Loucy (cell line): Measurements from ENCODE around the gene SIGLEC15.

Experiments
- H2AFZ ChIP-seq: fragments of 200-600 bp; sonication (generic); 2 replicates; pipeline ENCODE4 v1.6.0; 2016; ENCODE audit warnings: antibody characterized with exemption, mild to moderate bottlenecking, low read length, moderate library complexity
- H3F3A ChIP-seq: fragments of 200-600 bp; 2 replicates; pipeline ENCODE4 v1.6.0; 2016; ENCODE audit warnings: antibody characterized with exemption, low read depth, mild to moderate bottlenecking
- H3K27me3 ChIP-seq: fragments of 200-600 bp; sonication (generic); 2 replicates; pipeline ENCODE4 v1.6.1; 2014; ENCODE audit warnings: low read length, mild to moderate bottlenecking; ENCODE audit not compliant: insufficient read depth, poor library complexity, severe bottlenecking
- H3K36me3 ChIP-seq: fragments of 200-600 bp; sonication (generic); 2 replicates; pipeline ENCODE4 v1.6.1; 2016; ENCODE audit warnings: low read length; ENCODE audit not compliant: insufficient read depth
- H3K4me1 ChIP-seq: fragments of 200-600 bp; sonication (generic); 2 replicates; pipeline ENCODE4 v1.5.1; 2014; ENCODE audit warnings: low read length, mild to moderate bottlenecking; ENCODE audit not compliant: insufficient read depth, poor library complexity, severe bottlenecking
- H3K4me2 ChIP-seq: fragments of 200-600 bp; sonication (generic); 2 replicates; pipeline ENCODE4 v1.6.0; 2014; ENCODE audit warnings: antibody characterized with exemption, low read length, low read depth, mild to moderate bottlenecking; ENCODE audit not compliant: poor library complexity, severe bottlenecking
- H3K4me3 ChIP-seq: fragments of 200-600 bp; sonication (generic); 2 replicates; pipeline ENCODE4 v1.5.1; 2014; ENCODE audit warnings: low read length, mild to moderate bottlenecking, mixed read lengths; ENCODE audit not compliant: poor library complexity, severe bottlenecking
- H3K79me2 ChIP-seq: fragments of 200-600 bp; sonication (generic); 2 replicates; pipeline ENCODE4 v1.6.1; 2014; ENCODE audit warnings: low read length; ENCODE audit not compliant: insufficient read depth
- H3K9ac ChIP-seq: fragments of 200-600 bp; sonication (generic); 2 replicates; pipeline ENCODE4 v1.6.0; 2014; ENCODE audit warnings: mild to moderate bottlenecking, low read depth, low read length, moderate library complexity; ENCODE audit not compliant: poor library complexity, severe bottlenecking
- H3K9me2 ChIP-seq: fragments of 200-600 bp; sonication (generic); replicated peaks from 2 replicates; pipeline ENCODE4 v1.6.1; 2016; ENCODE audit warnings: low read depth, low read length, mixed read lengths
- H3K9me3 ChIP-seq: fragments of 200-600 bp; sonication (generic); 2 replicates; pipeline ENCODE4 v1.6.1; 2014; ENCODE audit warnings: mild to moderate bottlenecking, antibody characterized with exemption, low read length, low read depth; ENCODE audit not compliant: insufficient read depth
- H4K20me1 ChIP-seq: fragments of 200-600 bp; sonication (generic); 2 replicates; pipeline ENCODE4 v1.6.0; 2014; ENCODE audit warnings: antibody characterized with exemption, low read length, mild to moderate bottlenecking; ENCODE audit not compliant: insufficient read depth, poor library complexity, severe bottlenecking
- EZH2phosphoT487 ChIP-seq: fragments of 200-600 bp; IDR thresholded peaks from 2 replicates; pipeline ENCODE4 v1.6.1; 2018; ENCODE audit warnings: antibody characterized with exemption, mild to moderate bottlenecking, moderate library complexity, borderline replicate concordance
- TF ChIP-seq, protein P1 (sequence below): fragments of 200-600 bp; sonication (generic); conservative IDR thresholded peaks from 2 replicates; pipeline ENCODE4 v1.5.1; 2014; ENCODE audit warnings: mild to moderate bottlenecking, antibody characterized with exemption, low read length

Gene SIGLEC15

DNA sequence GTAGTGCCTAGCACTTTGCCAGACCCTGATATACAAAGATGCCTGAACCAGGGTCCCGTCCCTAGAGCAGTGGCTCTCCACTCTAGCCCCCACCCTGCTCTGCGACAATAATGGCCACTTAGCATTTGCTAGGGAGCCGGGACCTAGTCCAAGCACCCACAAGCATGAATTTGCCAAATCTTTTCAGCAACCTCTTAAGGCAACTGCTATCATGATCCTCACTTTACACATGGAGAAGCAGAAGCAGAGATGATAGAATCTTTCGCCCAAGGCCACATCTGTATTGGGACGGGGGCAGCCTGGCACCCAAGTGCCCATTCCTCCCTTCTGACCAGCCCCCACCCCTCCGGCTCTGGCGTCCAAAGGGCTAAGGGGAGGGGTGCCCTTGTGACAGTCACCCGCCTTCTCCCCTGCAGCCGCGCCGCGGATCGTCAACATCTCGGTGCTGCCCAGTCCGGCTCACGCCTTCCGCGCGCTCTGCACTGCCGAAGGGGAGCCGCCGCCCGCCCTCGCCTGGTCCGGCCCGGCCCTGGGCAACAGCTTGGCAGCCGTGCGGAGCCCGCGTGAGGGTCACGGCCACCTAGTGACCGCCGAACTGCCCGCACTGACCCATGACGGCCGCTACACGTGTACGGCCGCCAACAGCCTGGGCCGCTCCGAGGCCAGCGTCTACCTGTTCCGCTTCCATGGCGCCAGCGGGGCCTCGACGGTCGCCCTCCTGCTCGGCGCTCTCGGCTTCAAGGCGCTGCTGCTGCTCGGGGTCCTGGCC is 13.0 kb downstream of the SIGLEC15 start:
- H3K9me2 ChIP-seq = no peaks in the 10 kb centered on the region
- no peaks in the 10 kb centered on the region for H3F3A ChIP-seq
- no peak overlapping the region for H2AFZ ChIP-seq
- H3K9ac ChIP-seq = no peak overlapping the region
- H3K36me3 ChIP-seq = no peaks in the 10 kb centered on the region
- no peaks in the 10 kb centered on the region for H3K27me3 ChIP-seq
- H3K79me2 ChIP-seq = no peaks in the 10 kb centered on the region
- H3K4me2 ChIP-seq = no peak overlapping the region
- H4K20me1 ChIP-seq = no peaks in the 10 kb centered on the region
- TF ChIP-seq, protein P1, sequence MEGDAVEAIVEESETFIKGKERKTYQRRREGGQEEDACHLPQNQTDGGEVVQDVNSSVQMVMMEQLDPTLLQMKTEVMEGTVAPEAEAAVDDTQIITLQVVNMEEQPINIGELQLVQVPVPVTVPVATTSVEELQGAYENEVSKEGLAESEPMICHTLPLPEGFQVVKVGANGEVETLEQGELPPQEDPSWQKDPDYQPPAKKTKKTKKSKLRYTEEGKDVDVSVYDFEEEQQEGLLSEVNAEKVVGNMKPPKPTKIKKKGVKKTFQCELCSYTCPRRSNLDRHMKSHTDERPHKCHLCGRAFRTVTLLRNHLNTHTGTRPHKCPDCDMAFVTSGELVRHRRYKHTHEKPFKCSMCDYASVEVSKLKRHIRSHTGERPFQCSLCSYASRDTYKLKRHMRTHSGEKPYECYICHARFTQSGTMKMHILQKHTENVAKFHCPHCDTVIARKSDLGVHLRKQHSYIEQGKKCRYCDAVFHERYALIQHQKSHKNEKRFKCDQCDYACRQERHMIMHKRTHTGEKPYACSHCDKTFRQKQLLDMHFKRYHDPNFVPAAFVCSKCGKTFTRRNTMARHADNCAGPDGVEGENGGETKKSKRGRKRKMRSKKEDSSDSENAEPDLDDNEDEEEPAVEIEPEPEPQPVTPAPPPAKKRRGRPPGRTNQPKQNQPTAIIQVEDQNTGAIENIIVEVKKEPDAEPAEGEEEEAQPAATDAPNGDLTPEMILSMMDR = no peak
- TF ChIP-seq EZH2phosphoT487 = no peak
- H3K4me3 ChIP-seq = no peak overlapping the region
- H3K4me1 ChIP-seq = peaks cover 50% of the 10 kb centered on the region
- H3K9me3 ChIP-seq = no peaks in the 10 kb centered on the region

DNA sequence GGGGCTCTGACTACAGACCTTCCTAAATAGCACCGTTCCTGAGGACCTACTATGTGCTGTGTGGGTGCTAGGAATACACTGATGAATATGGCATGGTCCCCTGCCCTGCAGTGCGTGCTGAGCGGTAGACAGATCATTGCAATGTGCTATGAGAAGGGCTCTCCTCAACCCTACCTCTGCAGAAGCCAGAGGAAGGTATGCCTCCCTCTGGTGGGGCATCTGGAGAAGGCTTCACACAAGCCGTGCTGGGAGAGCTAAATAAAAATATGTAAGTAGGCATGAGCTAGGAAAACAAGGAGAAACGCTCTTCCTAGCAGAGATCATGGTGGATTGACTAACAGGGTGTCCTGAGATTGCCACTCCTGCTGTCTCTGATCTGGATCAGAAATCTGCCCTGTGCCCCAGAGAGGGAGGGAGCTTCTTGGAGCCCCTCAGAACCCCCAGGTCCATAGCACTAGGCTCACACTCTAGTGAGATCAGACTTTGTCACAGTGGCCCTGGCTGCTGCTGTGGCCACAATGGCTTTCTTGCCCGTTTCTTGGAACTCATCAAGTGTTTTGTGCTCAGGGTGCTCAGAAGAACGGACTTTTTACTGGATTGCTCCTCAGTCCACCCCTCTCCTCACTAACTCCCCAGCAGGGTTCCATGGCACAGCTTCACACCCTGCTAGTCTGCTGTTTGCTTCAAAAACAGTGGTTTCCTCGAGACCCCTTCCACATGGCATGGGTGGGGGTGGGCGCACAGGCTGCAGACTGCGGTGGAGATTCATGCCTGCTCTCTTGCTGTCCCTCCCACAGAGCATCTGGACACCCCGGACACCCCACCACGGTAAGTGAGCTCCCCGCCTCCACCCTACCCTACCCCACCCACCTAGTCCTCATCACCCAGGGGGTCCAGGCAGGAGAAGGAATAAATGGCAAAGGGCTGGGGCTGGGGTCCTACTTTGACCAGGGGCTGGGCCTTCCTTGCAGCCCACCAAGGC is 14.2 kb downstream of the SIGLEC15 start:
- peak overlapping the region; percentile 18; the same call in 1 of the 2 replicates for H2AFZ ChIP-seq
- H3K9ac ChIP-seq = no peak overlapping the region
- H3K9me2 ChIP-seq = no peaks in the 10 kb centered on the region
- no peak overlapping the region for H3K4me3 ChIP-seq
- H3F3A ChIP-seq = no peaks in the 10 kb centered on the region
- H4K20me1 ChIP-seq = no peaks in the 10 kb centered on the region
- H3K36me3 ChIP-seq = no peaks in the 10 kb centered on the region
- H3K4me2 ChIP-seq = no peak overlapping the region
- H3K27me3 ChIP-seq = no peaks in the 10 kb centered on the region
- TF ChIP-seq, protein P1 = peak; percentile 74
- TF ChIP-seq EZH2phosphoT487 = no peak
- H3K9me3 ChIP-seq = no peaks in the 10 kb centered on the region
- peaks cover 38% of the 10 kb centered on the region for H3K4me1 ChIP-seq
- H3K79me2 ChIP-seq = no peaks in the 10 kb centered on the region

DNA sequence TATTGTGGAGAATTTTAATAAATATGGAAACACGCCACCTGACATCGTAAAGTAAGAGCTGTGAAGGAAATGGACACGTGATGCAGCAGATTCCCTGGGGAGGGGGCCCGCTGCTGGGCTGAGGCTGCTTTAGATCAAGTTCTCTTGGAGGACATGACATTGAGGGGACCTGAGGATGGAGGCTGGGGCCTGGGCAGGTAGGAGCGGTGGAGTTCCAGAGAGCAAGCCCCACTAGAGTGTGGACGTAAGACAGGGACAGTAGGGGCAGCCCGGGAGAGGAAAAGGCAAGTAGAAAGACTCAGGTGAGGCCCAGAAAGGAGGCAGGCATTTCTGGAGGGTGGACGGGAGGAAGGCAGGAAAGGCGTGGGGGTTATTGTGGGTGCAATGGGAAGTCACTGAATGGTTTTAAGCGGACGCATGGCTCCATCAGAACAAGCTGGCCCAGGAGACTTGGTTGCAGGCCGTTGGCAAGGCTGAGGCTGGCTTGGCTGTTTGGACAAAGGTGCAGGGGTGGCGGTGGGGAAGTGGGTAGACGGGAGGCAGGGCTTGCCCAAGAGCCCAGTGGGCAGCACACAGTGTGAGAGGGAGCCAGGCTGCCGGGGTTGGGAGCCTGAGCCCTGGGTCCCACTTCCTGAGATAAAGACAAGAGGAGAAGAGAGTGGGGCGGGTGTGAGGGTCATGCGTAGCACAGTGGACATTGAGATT is 15.7 kb downstream of the SIGLEC15 start:
- Histone ChIP-seq H3K9me2 (no peaks in the 10 kb centered on the region), H3K4me3 (no peak overlapping the region), H3K4me2 (no peak overlapping the region), H3K9me3 (no peaks in the 10 kb centered on the region), H3K27me3 (no peaks in the 10 kb centered on the region), H3K4me1 (peaks cover 23% of the 10 kb centered on the region), H4K20me1 (no peaks in the 10 kb centered on the region), H3K36me3 (no peaks in the 10 kb centered on the region), H3K79me2 (no peaks in the 10 kb centered on the region), H2AFZ (no peak overlapping the region), H3K9ac (no peak overlapping the region), H3F3A (no peaks in the 10 kb centered on the region)
- no peak for TF ChIP-seq EZH2phosphoT487
- TF ChIP-seq, protein P1 = no peak
